K562 (cell line): ENCODE measurements around the gene EXOC6. TPM values are rescaled to one million over a fixed set of nuclear protein-coding genes. Genes with fewer than 3 reads are reported as not detected.

Experiments
- GTF2E2 ChIP-seq: fragments of 200-800 bp; sonication (Bioruptor generic); IDR thresholded peaks from 2 replicates; pipeline ENCODE4 v1.6.1; 2016; ENCODE audit warnings: missing genetic modification characterization, missing compliant biosample characterization
- MGA ChIP-seq: fragments of 450-650 bp; IDR thresholded peaks from 2 replicates; pipeline ENCODE4 v1.6.1; 2016; ENCODE audit warnings: mild to moderate bottlenecking, moderate library complexity
- RNF219 ChIP-seq: fragments of 250-450 bp; sonication (Bioruptor Pico); IDR thresholded peaks from 2 replicates; pipeline ENCODE4 v1.5.0; 2022; ENCODE audit warnings: mild to moderate bottlenecking
- TCF15 ChIP-seq: fragments of 250-450 bp; sonication (Bioruptor Pico); IDR thresholded peaks from 2 replicates; pipeline ENCODE4 v1.8.0; 2022; ENCODE audit warnings: moderate library complexity, mild to moderate bottlenecking, inconsistent platforms
- ZNF133 ChIP-seq: fragments of 250-450 bp; sonication (Bioruptor Pico); IDR thresholded peaks from 2 replicates; pipeline ENCODE4 v1.4.0; 2020; ENCODE audit warnings: mild to moderate bottlenecking
- ZNF277 ChIP-seq: fragments of 250-450 bp; sonication (Bioruptor Pico); IDR thresholded peaks from 2 replicates; pipeline ENCODE4 v1.8.0; 2022; ENCODE audit warnings: inconsistent platforms, mild to moderate bottlenecking, moderate library complexity, borderline replicate concordance
- polyA plus RNA-seq, 8 experiments: library from polyadenylated mRNA; depleted of rRNA in 4 of 8; stranded (reverse) in 5 of 8; unstranded in 3 of 8; fragments of >200 nt; fragmentation: Nextera tagmentation in 2 of 8; fragmentation: Illumina TruSeq in 1 of 8; extraction: Ambion mirVana in 2 of 8; extraction: Trizol in 1 of 8; gene quantifications; 2 replicates each; pipeline versions ENCODE4 v1.2.1 to v1.2.3, GENCODE V29; 2011 to 2014; ENCODE audit warnings: inconsistent platforms in 1 of 8, missing spikeins in 1 of 8
- total RNA-seq, 7 experiments: library from RNA; depleted of rRNA in 6 of 7; stranded (reverse); fragments of >200 nt in 6 of 7; fragmentation: Illumina TruSeq in 2 of 7; extraction: Trizol in 2 of 7; gene quantifications; 2 replicates each; pipeline versions ENCODE4 v1.2.1 to v1.2.3, GENCODE V29; 2011 to 2021; ENCODE audit warnings: low replicate concordance in 1 of 7

Gene EXOC6
- total and polyA plus RNA-seq, 9 of the 15 experiments (the other 6 are each of a cell fraction or from before 2014, with no cell fraction given) = 13.9 to 42.8 (median 24.9) TPM

GRCh38 chr10:92938841-92939240, 90.5 kb downstream of the EXOC6 start (continued):
- TF ChIP-seq MGA (no peak), GTF2E2 (tag) (no peak), ZNF277 (CRISPR knock-in tag) (no peak), TCF15 (no peak), RNF219 (CRISPR knock-in tag) (no peak), ZNF133 (CRISPR knock-in tag) (no peak)
- TF ChIP-seq, all 486 proteins: peak for 0
